GM12864 (cell line): ENCODE data around the gene GALNT10.

Experiments used
- DNase-seq: peaks from one replicate; pipeline ENCODE4 v3.0.0-alpha.2; 2011; ENCODE audit warnings: low read depth
- H3K4me3 ChIP-seq: 2 replicates; pipeline ENCODE4 v1.5.1; 2011; ENCODE audit warnings: mild to moderate bottlenecking, low read depth, low read length, control low read depth
- CTCF ChIP-seq: IDR thresholded peaks from 2 replicates; pipeline ENCODE4 v1.5.1; 2011; ENCODE audit warnings: low read depth, mild to moderate bottlenecking, moderate library complexity, low read length, control low read depth, inconsistent platforms; ENCODE audit errors: missing control alignments

Gene GALNT10

GRCh38 chr5:154324033-154324432 lies 133.5 kb downstream of the GALNT10 start:
- DNase-seq = no peak
- no peak for TF ChIP-seq CTCF
- no peak overlapping the region for H3K4me3 ChIP-seq

GRCh38 chr5:154325566-154325965 lies 135.0 kb downstream of the GALNT10 start:
- no peak for TF ChIP-seq CTCF
- H3K4me3 ChIP-seq = no peak overlapping the region
- DNase-seq = no peak

DNA sequence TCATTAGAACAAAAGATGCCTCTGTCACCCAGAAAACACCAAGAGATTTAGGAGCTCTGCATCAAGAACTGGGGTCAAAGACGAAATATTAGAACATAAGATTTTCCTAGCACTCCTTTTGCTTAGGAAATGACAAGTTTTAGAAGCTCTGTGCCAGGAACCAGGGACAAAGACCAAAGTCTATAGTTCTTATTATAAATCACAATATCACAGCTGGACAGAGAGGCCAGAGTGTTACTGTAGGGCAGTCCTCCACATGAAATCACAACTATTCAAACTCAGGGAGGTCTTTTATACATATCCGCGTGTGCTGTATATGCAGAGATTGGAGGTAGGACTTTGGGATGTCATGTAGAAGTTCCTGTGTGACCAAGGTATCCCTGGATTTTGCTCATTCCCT lies 138.5 kb downstream of the GALNT10 start:
- H3K4me3 ChIP-seq = no peak overlapping the region
- no peak for TF ChIP-seq CTCF
- no peak for DNase-seq

- TF ChIP-seq CTCF = no peak
- no peak for DNase-seq
- H3K4me3 ChIP-seq = no peak overlapping the region
These were observed 139.0 kb downstream of the GALNT10 start for GRCh38 chr5:154329519-154330040.

DNA sequence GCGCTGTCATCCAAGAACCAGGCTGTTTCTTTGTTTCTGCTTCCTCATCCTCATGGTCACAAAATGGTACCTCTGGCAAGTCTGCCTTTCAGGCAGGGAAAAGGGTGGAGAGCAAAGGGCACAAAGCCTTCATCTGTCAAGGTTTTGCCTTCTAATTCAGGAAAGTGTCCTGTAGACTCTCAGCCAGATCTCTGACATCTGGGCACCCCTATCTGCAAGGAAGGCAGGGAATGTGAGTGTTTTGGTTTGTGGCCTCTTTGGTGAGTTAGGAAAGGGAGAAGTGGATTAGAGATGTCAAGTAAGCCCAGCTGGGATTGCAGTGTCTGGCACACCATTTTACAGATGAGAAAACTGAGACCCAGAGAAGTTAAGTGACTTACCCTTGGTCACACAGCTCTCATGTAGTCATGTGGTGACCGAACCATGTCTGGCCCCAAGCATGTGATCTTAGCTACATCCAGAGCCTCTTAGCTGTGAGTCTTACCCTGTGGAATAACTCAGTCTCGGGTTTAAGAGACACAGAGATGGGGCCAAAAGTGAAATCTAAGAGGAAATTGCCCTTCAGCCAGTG lies 139.6 kb downstream of the GALNT10 start:
- DNase-seq = no peak
- H3K4me3 ChIP-seq = no peak overlapping the region
- TF ChIP-seq CTCF = no peak

DNA sequence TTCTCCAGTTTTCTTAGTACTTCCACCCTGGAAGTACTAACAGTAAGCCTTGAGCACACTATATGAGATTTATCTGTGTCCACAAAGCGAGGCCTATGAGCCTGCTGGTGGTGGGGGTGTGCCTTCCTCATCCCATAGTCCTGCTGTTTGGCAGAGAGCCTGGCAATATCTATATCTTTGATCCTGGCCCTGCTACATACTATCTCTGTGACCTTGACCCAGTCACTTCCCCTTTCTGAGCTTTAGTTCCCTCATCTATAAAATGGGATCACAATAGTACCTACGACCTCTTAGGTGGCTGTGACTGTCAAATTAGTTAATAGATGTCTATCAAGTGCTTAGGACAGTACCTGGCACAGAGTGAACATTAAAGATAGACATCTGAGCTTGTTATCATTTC lies 140.7 kb downstream of the GALNT10 start:
- no peak for TF ChIP-seq CTCF
- H3K4me3 ChIP-seq = no peak overlapping the region
- no peak for DNase-seq

DNA sequence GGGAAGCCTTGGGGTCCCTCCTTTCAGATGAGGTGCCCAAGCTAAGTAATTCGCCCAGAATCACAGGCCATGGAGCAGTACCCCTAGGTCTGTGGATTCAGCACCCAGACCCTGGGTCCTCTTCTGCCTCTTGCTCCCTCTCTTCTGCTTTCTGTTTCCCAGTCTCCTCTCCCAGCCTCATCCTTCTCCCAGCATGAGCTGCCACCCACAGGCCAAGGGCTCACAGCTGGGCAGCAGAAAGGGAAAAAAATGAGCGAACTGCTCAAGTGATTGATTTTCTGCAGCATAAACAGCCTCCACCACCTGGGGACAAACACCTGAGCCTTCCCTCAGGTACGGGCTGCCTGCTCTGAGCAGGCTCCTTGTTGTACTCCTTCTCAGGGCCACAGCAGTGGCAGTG lies 141.4 kb downstream of the GALNT10 start:
- no peak for TF ChIP-seq CTCF
- DNase-seq = no peak
- no peak overlapping the region for H3K4me3 ChIP-seq
